GM19238 (cell line): ENCODE results near the gene PABPN1L.
"Not testable (repeated sequence)": the region's sequence is repeated elsewhere in the genome, so short reads cannot be mapped to it uniquely, and the experiment has no call there.

Experiments
- DNase-seq: peaks from one replicate; pipeline ENCODE4 v3.0.0; 2011; ENCODE audit warnings: low spot score; ENCODE audit not compliant: insufficient read length

Gene PABPN1L

DNA sequence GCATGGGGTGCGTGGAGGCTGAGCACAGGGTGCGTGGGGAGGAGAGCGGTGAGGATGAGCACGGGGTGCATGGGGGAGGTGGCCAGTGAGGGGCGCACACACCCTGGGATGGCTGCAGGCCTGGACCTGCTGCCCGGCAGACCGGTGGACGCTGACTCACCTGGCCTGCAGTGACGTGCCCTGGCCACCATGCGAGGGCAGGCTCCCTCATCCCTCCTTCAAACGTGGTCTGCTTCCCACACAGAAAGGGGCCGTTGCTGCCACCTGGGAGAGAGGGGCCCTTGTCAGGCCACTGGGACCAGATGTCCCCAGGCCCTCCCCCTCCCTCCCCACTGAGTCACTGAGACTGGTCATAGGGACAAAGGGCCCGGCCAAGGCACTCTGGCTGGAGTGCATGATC lies 34.6 kb downstream of the PABPN1L start:
- DNase-seq: no peak

- no peak for DNase-seq
Measured at GRCh38 chr16:88830783-88831182, 35.7 kb downstream of the PABPN1L start.

- DNase-seq: no peak
Measured at GRCh38 chr16:88830258-88830657, 36.2 kb downstream of the PABPN1L start.

GRCh38 chr16:88828711-88829110 lies 37.7 kb downstream of the PABPN1L start:
- no peak for DNase-seq

GRCh38 chr16:88827727-88828126 lies 38.7 kb downstream of the PABPN1L start:
- no peak for DNase-seq

GRCh38 chr16:88826070-88826840 lies 40.2 kb downstream of the PABPN1L start:
- no peak for DNase-seq

- no peak for DNase-seq
Measured at GRCh38 chr16:88825146-88825545, 41.3 kb downstream of the PABPN1L start.

GRCh38 chr16:88824256-88825077 lies 42.0 kb downstream of the PABPN1L start:
- no peak for DNase-seq

GRCh38 chr16:88823646-88824045 lies 42.8 kb downstream of the PABPN1L start:
- not testable (repeated sequence) for DNase-seq

DNA sequence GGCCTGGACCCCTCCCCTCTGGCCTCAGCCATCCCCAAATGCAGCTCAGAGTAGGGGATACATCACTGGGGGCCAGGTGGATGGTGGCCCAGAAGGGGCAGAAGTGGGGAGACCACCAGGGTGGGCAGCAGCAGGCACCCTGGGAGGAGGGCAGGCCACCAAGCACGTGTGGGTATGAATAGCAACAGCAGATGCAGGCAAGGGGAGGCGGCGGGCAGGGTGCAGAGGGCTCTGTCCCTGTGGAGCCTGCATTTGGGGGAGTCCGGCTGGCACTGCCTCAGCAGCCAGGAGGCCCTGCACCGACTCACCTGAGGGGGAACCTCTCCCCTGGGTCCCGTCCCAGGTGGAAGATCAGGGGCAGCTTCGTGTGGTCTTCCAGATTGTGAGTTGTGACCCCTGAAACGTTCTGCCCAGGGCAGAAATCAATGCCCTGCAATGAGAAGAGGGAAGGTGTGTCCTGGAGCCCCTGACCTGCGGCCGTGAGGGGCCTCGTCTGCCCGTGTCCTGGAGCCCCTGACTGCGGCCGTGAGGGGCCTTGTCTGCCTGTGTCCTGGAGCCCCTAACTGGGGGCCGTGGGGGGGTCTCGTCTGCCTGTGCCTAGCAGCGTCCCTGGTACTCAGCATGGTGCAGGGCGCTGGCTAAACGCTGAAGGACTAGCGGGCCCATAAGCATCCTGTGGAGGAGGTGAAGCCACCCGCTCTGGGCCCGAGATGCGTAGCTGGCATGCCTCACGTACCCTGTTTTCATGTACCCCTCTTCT lies 44.0 kb downstream of the PABPN1L start:
- no peak for DNase-seq

DNA sequence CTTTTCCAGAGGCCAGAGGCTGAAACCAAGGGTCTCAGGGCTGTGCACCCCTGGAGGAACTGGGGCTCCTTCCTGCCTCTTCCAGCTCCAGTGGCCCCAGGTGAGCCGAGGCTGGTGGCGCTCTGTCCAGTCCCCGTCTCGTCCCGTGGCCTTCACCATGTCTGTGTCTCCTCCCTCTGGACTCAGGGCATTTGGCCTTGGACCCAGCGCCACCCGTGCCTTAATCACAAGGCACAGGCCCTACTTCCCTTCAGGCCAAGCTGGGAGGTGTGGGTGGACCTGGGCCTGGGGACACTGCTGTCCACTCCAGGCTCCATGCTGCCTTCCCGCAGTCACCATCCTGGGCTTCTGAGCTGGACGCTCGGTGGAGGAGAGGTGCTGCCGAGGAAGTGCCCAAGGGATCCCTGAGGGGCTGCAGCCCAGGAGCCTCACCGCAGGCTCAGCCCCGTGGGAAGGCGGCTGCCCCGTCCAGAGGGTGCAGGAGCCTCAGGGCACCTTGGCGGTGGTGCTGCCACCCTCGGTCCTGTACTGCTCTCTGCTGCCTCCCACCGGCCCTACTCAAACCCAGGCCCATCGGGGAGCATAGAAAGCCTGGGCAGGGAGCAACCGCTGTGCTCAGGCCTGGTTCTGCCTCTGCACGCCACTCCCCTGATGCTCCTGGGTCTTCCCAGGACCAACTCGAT lies 45.2 kb downstream of the PABPN1L start:
- no peak for DNase-seq

DNA sequence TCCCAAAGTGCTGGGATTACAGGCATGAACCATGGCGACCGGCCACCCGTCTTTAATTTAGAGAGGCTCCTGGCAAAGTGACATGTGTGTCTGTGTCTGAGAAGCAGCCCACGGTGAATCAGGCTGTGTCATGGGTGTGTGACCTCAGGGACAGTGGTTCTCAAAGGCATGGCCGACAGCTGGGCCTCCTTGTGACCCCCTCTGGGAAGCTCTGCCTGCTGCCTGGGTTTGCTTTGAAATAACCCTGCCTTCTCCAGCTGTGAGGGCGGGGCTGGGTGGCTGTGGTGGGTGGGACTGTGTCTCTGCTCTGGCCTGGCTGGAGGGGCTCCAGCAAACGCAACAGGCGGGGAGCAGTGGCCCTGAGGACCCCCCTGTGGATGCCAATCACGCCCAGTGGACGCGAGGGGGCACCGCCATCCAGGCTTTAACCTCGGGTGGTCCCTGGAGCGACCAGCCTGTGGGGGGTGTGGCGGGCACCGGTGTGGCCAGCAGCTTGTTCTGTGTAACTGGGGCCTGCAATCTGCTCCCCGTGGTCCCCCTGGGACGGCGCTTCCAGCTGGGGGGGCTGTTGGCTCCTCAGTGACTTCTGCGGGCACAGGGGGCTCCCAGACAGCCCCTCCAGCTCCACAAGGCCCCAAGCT lies 46.0 kb downstream of the PABPN1L start:
- no peak for DNase-seq

GRCh38 chr16:88819126-88819525 lies 47.3 kb downstream of the PABPN1L start:
- DNase-seq: no peak

GRCh38 chr16:88818575-88818874 lies 47.9 kb downstream of the PABPN1L start:
- DNase-seq: no peak

GRCh38 chr16:88817785-88818574 lies 48.5 kb downstream of the PABPN1L start:
- no peak for DNase-seq

GRCh38 chr16:88816736-88817535 lies 49.5 kb downstream of the PABPN1L start:
- no peak for DNase-seq

- DNase-seq: no peak
Measured at GRCh38 chr16:88815901-88816589, 50.4 kb downstream of the PABPN1L start.

DNA sequence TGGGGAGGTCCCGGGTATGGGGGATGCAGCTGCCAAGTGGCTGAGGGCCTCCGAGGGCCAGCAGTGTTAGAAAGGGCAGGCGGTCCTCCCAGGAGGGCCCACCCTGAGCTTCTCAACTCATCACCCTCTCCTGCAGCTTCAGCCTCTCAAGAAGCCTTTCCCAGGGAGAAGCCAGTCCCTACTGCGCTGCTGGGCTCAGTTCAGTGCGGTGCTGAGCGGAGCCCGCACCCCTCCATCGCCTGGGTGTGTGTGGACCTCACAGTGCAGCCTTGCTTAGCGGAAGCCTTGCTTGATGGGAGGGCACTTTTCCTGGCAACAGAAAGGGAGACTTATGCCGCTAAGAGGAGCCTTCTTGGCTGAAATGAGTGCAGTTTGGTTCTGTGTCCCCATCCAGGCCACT lies 51.2 kb downstream of the PABPN1L start:
- no peak for DNase-seq

- no peak for DNase-seq
Measured at GRCh38 chr16:88814144-88814502, 52.3 kb downstream of the PABPN1L start.
